ENCODE measurements around the gene KYNU. TPM values are rescaled to one million over a fixed set of nuclear protein-coding genes. Genes with fewer than 3 reads are reported as not detected.

The KYNU gene
- total RNA-seq, 1 experiment from 2014 or later, result 0.37 TPM

- no peak overlapping the region for H3K27ac ChIP-seq (ENCODE audit: insufficient read length, low read depth, low read length)
- no peak for DNase-seq
- no peak overlapping the region for H2BK5ac ChIP-seq (ENCODE audit: insufficient read length, low read length)
- no peak overlapping the region for H3K14ac ChIP-seq (ENCODE audit: insufficient read depth, low read length)
- Mint-ChIP-seq H3K4me1 (no peaks in the 10 kb centered on the region), H3K27ac (no peak overlapping the region), H3K36me3 (ENCODE audit: insufficient read depth in 1 of 3, low read depth in 3 of 3) (no peaks in the 10 kb centered on the region), H3K4me3 (no peak overlapping the region), H3K27me3 (ENCODE audit: low read depth) (no peaks in the 10 kb centered on the region), H3K9me3 (no peaks in the 10 kb centered on the region)
- H3K23ac ChIP-seq (ENCODE audit: insufficient read length, low read depth, low read length), result no peak overlapping the region
- TF ChIP-seq CTCF (conservative IDR thresholded peaks at IDR 0.05), result peak; percentile 69
- no peak overlapping the region for H3K4ac ChIP-seq (ENCODE audit: low read depth, low read length)
- no peak overlapping the region for H2BK12ac ChIP-seq (ENCODE audit: insufficient read length, low read depth, low read length)
- H3K18ac ChIP-seq (ENCODE audit: insufficient read length, low read depth, low read length), result no peak overlapping the region
- no peak overlapping the region for H2AK5ac ChIP-seq (ENCODE audit: insufficient read length, low read length)
- no peaks in the 10 kb centered on the region for H3K9me3 ChIP-seq (ENCODE audit: control insufficient read depth, low read depth, low read length)
- H4K91ac ChIP-seq (ENCODE audit: insufficient read length, low read depth, low read length), result no peak overlapping the region
- no peaks in the 10 kb centered on the region for H3K27me3 ChIP-seq (ENCODE audit: insufficient read depth, low read length)
- WGBS (ENCODE audit: extremely low coverage, insufficient read length, low lambda C conversion rate), result no CpG with 5 or more reads among the region's 5 CpGs
- no peak overlapping the region for H3K4me2 ChIP-seq (ENCODE audit: insufficient read depth, insufficient read length, low read length)
- H2BK15ac ChIP-seq (ENCODE audit: low read depth, low read length), result no peak overlapping the region
- no peaks in the 10 kb centered on the region for H4K20me1 ChIP-seq (ENCODE audit: control insufficient read depth, insufficient read depth, insufficient read length)
- no peak overlapping the region for H2BK120ac ChIP-seq (ENCODE audit: low read depth, low read length, poor library complexity, severe bottlenecking)
- no peaks in the 10 kb centered on the region for H3K4me1 ChIP-seq (ENCODE audit: insufficient read depth, low read length)
- no peaks in the 10 kb centered on the region for H3K23me2 ChIP-seq (ENCODE audit: insufficient read length, low read depth, low read length, poor library complexity, severe bottlenecking)
- no peak overlapping the region for H3T11ph ChIP-seq (ENCODE audit: low read length)
- no peak overlapping the region for H4K8ac ChIP-seq (replicated peaks; ENCODE audit: insufficient read length, low read depth, low read length)
- H4K5ac ChIP-seq (ENCODE audit: insufficient read length, low read depth, low read length), result no peak overlapping the region
- no peaks in the 10 kb centered on the region for H3K79me1 ChIP-seq (ENCODE audit: insufficient read depth, low read depth, low read length, poor library complexity, severe bottlenecking)
- no peak overlapping the region for H2BK20ac ChIP-seq (ENCODE audit: low read depth, low read length, poor library complexity, severe bottlenecking)
- no peak overlapping the region for H3K56ac ChIP-seq (ENCODE audit: insufficient read length, low read depth, low read length)
- no peak overlapping the region for H3K9ac ChIP-seq (ENCODE audit: extremely low read depth, insufficient read length, low read length)
- H2AFZ ChIP-seq (ENCODE audit: low read length), result no peak overlapping the region
- no peaks in the 10 kb centered on the region for H3K79me2 ChIP-seq (ENCODE audit: insufficient read depth, low read length)
These were observed 112.1 kb downstream of the KYNU start for GRCh38 chr2:142989273-142990204.

All from H9 (cell line).